NT2/D1 (cell line): Measurements from ENCODE around the gene TTC17.

Experiments used
- DNase-seq: peaks from one replicate; pipeline ENCODE4 v3.0.0-alpha.2; 2011; ENCODE audit warnings: low read depth, low spot score
- H3K27me3 ChIP-seq: 2 replicates; pipeline ENCODE4 v1.6.0; 2011; ENCODE audit warnings: mild to moderate bottlenecking; ENCODE audit not compliant: insufficient read length, insufficient read depth
- H3K36me3 ChIP-seq: 2 replicates; pipeline ENCODE4 v1.6.1; 2011; ENCODE audit warnings: mild to moderate bottlenecking, low read length, mixed read lengths; ENCODE audit not compliant: insufficient read depth, insufficient read length
- H3K4me1 ChIP-seq: 2 replicates; pipeline ENCODE4 v1.5.1; 2011; ENCODE audit not compliant: insufficient read depth, insufficient read length
- H3K4me3 ChIP-seq: 2 replicates; pipeline ENCODE4 v1.5.1; 2011; ENCODE audit warnings: low read depth; ENCODE audit not compliant: insufficient read length
- H3K9ac ChIP-seq: 2 replicates; pipeline ENCODE4 v1.6.0; 2011; ENCODE audit warnings: low read depth; ENCODE audit not compliant: insufficient read length
- H3K9me3 ChIP-seq: 2 replicates; pipeline ENCODE4 v1.5.1; 2011; ENCODE audit warnings: mild to moderate bottlenecking, low read length; ENCODE audit not compliant: insufficient read depth
- SUZ12 ChIP-seq: IDR thresholded peaks from 2 replicates; pipeline ENCODE4 v1.6.1; 2011; ENCODE audit not compliant: insufficient read length, insufficient read depth; ENCODE audit errors: extremely low read depth
- YY1 ChIP-seq: IDR thresholded peaks from 2 replicates; pipeline ENCODE4 v1.6.1; 2011; ENCODE audit not compliant: insufficient read length, insufficient read depth
- ZNF274 ChIP-seq: IDR thresholded peaks from 2 replicates; pipeline ENCODE4 v1.6.1; 2011; ENCODE audit warnings: mild to moderate bottlenecking, low read depth, low read length

Gene TTC17

GRCh38 chr11:43403357-43404231, 44.9 kb downstream of the TTC17 start:
- Histone ChIP-seq H3K27me3 (no peaks in the 10 kb centered on the region), H3K36me3 (peaks cover 97% of the 10 kb centered on the region), H3K4me3 (no peak overlapping the region), H3K9me3 (no peaks in the 10 kb centered on the region), H3K4me1 (no peaks in the 10 kb centered on the region), H3K9ac (no peak overlapping the region)
- TF ChIP-seq ZNF274 (no peak), SUZ12 (no peak), YY1 (no peak)
- no peak for DNase-seq

GRCh38 chr11:43404406-43404805, 45.7 kb downstream of the TTC17 start:
- H3K9ac ChIP-seq, result no peak overlapping the region
- no peaks in the 10 kb centered on the region for H3K4me1 ChIP-seq
- no peaks in the 10 kb centered on the region for H3K27me3 ChIP-seq
- no peaks in the 10 kb centered on the region for H3K9me3 ChIP-seq
- DNase-seq, result no peak
- peaks cover 97% of the 10 kb centered on the region for H3K36me3 ChIP-seq
- H3K4me3 ChIP-seq, result no peak overlapping the region
- TF ChIP-seq ZNF274, result no peak
- no peak for TF ChIP-seq YY1
- no peak for TF ChIP-seq SUZ12

- H3K4me1 ChIP-seq, result no peaks in the 10 kb centered on the region
- H3K9ac ChIP-seq, result no peak overlapping the region
- H3K9me3 ChIP-seq, result no peaks in the 10 kb centered on the region
- peaks cover 97% of the 10 kb centered on the region for H3K36me3 ChIP-seq
- TF ChIP-seq ZNF274, result no peak
- H3K4me3 ChIP-seq, result no peak overlapping the region
- DNase-seq, result no peak
- no peaks in the 10 kb centered on the region for H3K27me3 ChIP-seq
These were observed 46.2 kb downstream of the TTC17 start for GRCh38 chr11:43404836-43405479.

- H3K4me3 ChIP-seq, result no peak overlapping the region
- no peaks in the 10 kb centered on the region for H3K9me3 ChIP-seq
- H3K36me3 ChIP-seq, result peaks cover 92% of the 10 kb centered on the region
- TF ChIP-seq SUZ12, result no peak
- no peak for DNase-seq
- no peaks in the 10 kb centered on the region for H3K4me1 ChIP-seq
- no peaks in the 10 kb centered on the region for H3K27me3 ChIP-seq
- no peak overlapping the region for H3K9ac ChIP-seq
These were observed 49.6 kb downstream of the TTC17 start for GRCh38 chr11:43408277-43408676.

GRCh38 chr11:43410394-43410793, 51.7 kb downstream of the TTC17 start:
- peaks cover 84% of the 10 kb centered on the region for H3K36me3 ChIP-seq
- no peaks in the 10 kb centered on the region for H3K9me3 ChIP-seq
- H3K27me3 ChIP-seq, result no peaks in the 10 kb centered on the region
- no peaks in the 10 kb centered on the region for H3K4me1 ChIP-seq
- H3K9ac ChIP-seq, result no peak overlapping the region
- DNase-seq, result no peak
- no peak for TF ChIP-seq ZNF274
- TF ChIP-seq YY1, result no peak
- TF ChIP-seq SUZ12, result no peak
- H3K4me3 ChIP-seq, result no peak overlapping the region

GRCh38 chr11:43418197-43418596, 59.5 kb downstream of the TTC17 start:
- TF ChIP-seq ZNF274 (no peak), SUZ12 (no peak), YY1 (no peak)
- no peak for DNase-seq
- H3K27me3 ChIP-seq, result no peaks in the 10 kb centered on the region
- H3K36me3 ChIP-seq, result peaks cover 52% of the 10 kb centered on the region
- no peaks in the 10 kb centered on the region for H3K9me3 ChIP-seq
- no peak overlapping the region for H3K9ac ChIP-seq
- H3K4me1 ChIP-seq, result no peaks in the 10 kb centered on the region
- no peak overlapping the region for H3K4me3 ChIP-seq

- H3K9me3 ChIP-seq, result no peaks in the 10 kb centered on the region
- peaks cover 50% of the 10 kb centered on the region for H3K36me3 ChIP-seq
- no peak overlapping the region for H3K4me3 ChIP-seq
- no peaks in the 10 kb centered on the region for H3K27me3 ChIP-seq
- no peak overlapping the region for H3K9ac ChIP-seq
- H3K4me1 ChIP-seq, result no peaks in the 10 kb centered on the region
- DNase-seq, result peak; percentile 16
- TF ChIP-seq SUZ12 (no peak), YY1 (no peak), ZNF274 (no peak)
These were observed 60.7 kb downstream of the TTC17 start for GRCh38 chr11:43419460-43419859.
